Activated naive CD8-positive, alpha-beta T cell treated with anti-CD3 and anti-CD28 coated beads, Interleukin-2, amount 50 U/mL, for 24 hours (primary cell): ENCODE data around the gene SRPRA.

Experiments used
- ATAC-seq: fragments of 150-1000 bp; cut with Tn5 transposase; one replicate; pipeline ENCODE4 v1.10.0; 2021
- DNase-seq: peaks from one replicate; pipeline ENCODE4 v3.0.0; 2021
- H3K27ac Mint-ChIP-seq: one replicate; pipeline ENCODE4 v1.8.0; 2021; ENCODE audit warnings: mild to moderate bottlenecking, mixed read lengths
- H3K27me3 Mint-ChIP-seq: one replicate; pipeline ENCODE4 v1.8.0; 2021; ENCODE audit warnings: mixed read lengths
- H3K36me3 Mint-ChIP-seq: one replicate; pipeline ENCODE4 v1.8.0; 2021; ENCODE audit warnings: low read depth, mixed read lengths
- H3K4me1 Mint-ChIP-seq: one replicate; pipeline ENCODE4 v1.8.0; 2021; ENCODE audit warnings: mixed read lengths
- H3K4me3 Mint-ChIP-seq: one replicate; pipeline ENCODE4 v1.8.0; 2021; ENCODE audit warnings: mild to moderate bottlenecking, moderate library complexity, mixed read lengths
- H3K9me3 Mint-ChIP-seq: one replicate; pipeline ENCODE4 v1.8.0; 2021; ENCODE audit warnings: mixed read lengths

Gene SRPRA

GRCh38 chr11:126229858-126230540 is 38.7 kb downstream of the SRPRA start:
- no peaks in the 10 kb centered on the region for H3K27me3 Mint-ChIP-seq
- no peak overlapping the region for H3K27ac Mint-ChIP-seq
- no peaks in the 10 kb centered on the region for H3K4me1 Mint-ChIP-seq
- ATAC-seq: no peak
- H3K9me3 Mint-ChIP-seq: no peaks in the 10 kb centered on the region
- no peak overlapping the region for H3K4me3 Mint-ChIP-seq
- no peak for DNase-seq
- H3K36me3 Mint-ChIP-seq: peaks cover 6% of the 10 kb centered on the region

- H3K4me1 Mint-ChIP-seq: no peaks in the 10 kb centered on the region
- H3K27ac Mint-ChIP-seq: no peak overlapping the region
- no peak overlapping the region for H3K4me3 Mint-ChIP-seq
- no peaks in the 10 kb centered on the region for H3K27me3 Mint-ChIP-seq
- no peak for DNase-seq
- H3K36me3 Mint-ChIP-seq: peaks cover 5% of the 10 kb centered on the region
- H3K9me3 Mint-ChIP-seq: no peaks in the 10 kb centered on the region
- no peak for ATAC-seq
These were observed 42.2 kb downstream of the SRPRA start for GRCh38 chr11:126226334-126227084.

GRCh38 chr11:126225295-126225665 is 43.4 kb downstream of the SRPRA start:
- no peak overlapping the region for H3K4me3 Mint-ChIP-seq
- H3K27ac Mint-ChIP-seq: no peak overlapping the region
- no peak for DNase-seq
- H3K27me3 Mint-ChIP-seq: no peaks in the 10 kb centered on the region
- H3K36me3 Mint-ChIP-seq: no peaks in the 10 kb centered on the region
- no peaks in the 10 kb centered on the region for H3K9me3 Mint-ChIP-seq
- no peaks in the 10 kb centered on the region for H3K4me1 Mint-ChIP-seq
- no peak for ATAC-seq

- Mint-ChIP-seq H3K27me3 (no peaks in the 10 kb centered on the region), H3K27ac (no peak overlapping the region), H3K4me1 (no peaks in the 10 kb centered on the region), H3K9me3 (no peaks in the 10 kb centered on the region), H3K36me3 (no peaks in the 10 kb centered on the region), H3K4me3 (no peak overlapping the region)
- DNase-seq (no peak), ATAC-seq (no peak)
These were observed 43.9 kb downstream of the SRPRA start for GRCh38 chr11:126224647-126225294.

GRCh38 chr11:126219547-126219946 is 49.1 kb downstream of the SRPRA start:
- no peaks in the 10 kb centered on the region for H3K9me3 Mint-ChIP-seq
- H3K4me3 Mint-ChIP-seq: no peak overlapping the region
- no peaks in the 10 kb centered on the region for H3K27me3 Mint-ChIP-seq
- no peak for DNase-seq
- no peak for ATAC-seq
- H3K36me3 Mint-ChIP-seq: no peaks in the 10 kb centered on the region
- peaks cover 30% of the 10 kb centered on the region for H3K4me1 Mint-ChIP-seq
- no peak overlapping the region for H3K27ac Mint-ChIP-seq

GRCh38 chr11:126217491-126217890 is 51.2 kb downstream of the SRPRA start:
- H3K27ac Mint-ChIP-seq: no peak overlapping the region
- no peak overlapping the region for H3K4me3 Mint-ChIP-seq
- H3K36me3 Mint-ChIP-seq: no peaks in the 10 kb centered on the region
- ATAC-seq (no peak), DNase-seq (no peak)
- no peaks in the 10 kb centered on the region for H3K9me3 Mint-ChIP-seq
- no peaks in the 10 kb centered on the region for H3K27me3 Mint-ChIP-seq
- H3K4me1 Mint-ChIP-seq: peaks cover 43% of the 10 kb centered on the region

- ATAC-seq: peak; percentile 11
- no peak for DNase-seq
- H3K36me3 Mint-ChIP-seq: no peaks in the 10 kb centered on the region
- H3K4me3 Mint-ChIP-seq: no peak overlapping the region
- H3K27me3 Mint-ChIP-seq: no peaks in the 10 kb centered on the region
- H3K27ac Mint-ChIP-seq: no peak overlapping the region
- H3K4me1 Mint-ChIP-seq: peaks cover 49% of the 10 kb centered on the region
- H3K9me3 Mint-ChIP-seq: no peaks in the 10 kb centered on the region
These were observed 52.0 kb downstream of the SRPRA start for GRCh38 chr11:126216526-126217305.

GRCh38 chr11:126214841-126215240 is 53.9 kb downstream of the SRPRA start:
- H3K4me1 Mint-ChIP-seq: peaks cover 62% of the 10 kb centered on the region
- peaks cover 2% of the 10 kb centered on the region for H3K36me3 Mint-ChIP-seq
- ATAC-seq: no peak

GRCh38 chr11:126214441-126214840 is 54.3 kb downstream of the SRPRA start:
- no peak overlapping the region for H3K27ac Mint-ChIP-seq
- H3K36me3 Mint-ChIP-seq: peaks cover 6% of the 10 kb centered on the region
- no peak overlapping the region for H3K4me3 Mint-ChIP-seq
- no peaks in the 10 kb centered on the region for H3K27me3 Mint-ChIP-seq
- ATAC-seq: no peak
- H3K9me3 Mint-ChIP-seq: no peaks in the 10 kb centered on the region
- no peak for DNase-seq
- H3K4me1 Mint-ChIP-seq: peaks cover 63% of the 10 kb centered on the region

More at GRCh38 chr11:126214841-126215240, 53.9 kb downstream of the SRPRA start:
- Mint-ChIP-seq H3K27ac (no peak overlapping the region), H3K4me3 (no peak overlapping the region), H3K27me3 (no peaks in the 10 kb centered on the region), H3K9me3 (no peaks in the 10 kb centered on the region)
- DNase-seq: no peak
